Epidermal melanocyte (primary cell): Measurements from ENCODE around the gene R3HDM4.
"Not testable (repeated sequence)": the region's sequence is repeated elsewhere in the genome, so short reads cannot be mapped to it uniquely, and the experiment has no call there.

Experiments
- DNase-seq: peaks from one replicate; pipeline ENCODE4 v3.0.0; 2011; ENCODE audit warnings: low spot score; ENCODE audit not compliant: insufficient read length

R3HDM4 gene

GRCh38 chr19:861756-862580 lies 51.1 kb downstream of the R3HDM4 start:
- DNase-seq, result peak; percentile 47

- no peak for DNase-seq
Measured at GRCh38 chr19:861141-861755, 51.8 kb downstream of the R3HDM4 start.

GRCh38 chr19:858868-859843 lies 53.9 kb downstream of the R3HDM4 start, which contains the start of gene CFD:
Gene CFD (plus strand): TSS chr19:859664. CDS start chr19:859690, 26 bp downstream.
- DNase-seq, result no peak

- no peak for DNase-seq
Measured at GRCh38 chr19:858284-858683, 54.7 kb downstream of the R3HDM4 start.

- no peak for DNase-seq
Measured at GRCh38 chr19:855566-856120, 57.4 kb downstream of the R3HDM4 start.

- DNase-seq, result no peak
Measured at GRCh38 chr19:855142-855541, 57.9 kb downstream of the R3HDM4 start.

GRCh38 chr19:854549-854948 lies 58.5 kb downstream of the R3HDM4 start:
- DNase-seq, result no peak

GRCh38 chr19:853614-854220 lies 59.3 kb downstream of the R3HDM4 start:
- DNase-seq, result not testable (repeated sequence)

- no peak for DNase-seq
Measured at GRCh38 chr19:853014-853585, 59.9 kb downstream of the R3HDM4 start.

GRCh38 chr19:852136-853013 lies 60.6 kb downstream of the R3HDM4 start, which contains the start of gene ELANE:
Gene ELANE (plus strand): TSS chr19:852303. CDS start chr19:852329, 26 bp downstream.
- DNase-seq, result no peak

GRCh38 chr19:850979-851335 lies 62.1 kb downstream of the R3HDM4 start:
- no peak for DNase-seq

GRCh38 chr19:850221-850978 lies 62.6 kb downstream of the R3HDM4 start:
- peak; percentile 93 for DNase-seq

- DNase-seq, result not testable (repeated sequence)
Measured at GRCh38 chr19:849195-849594, 63.8 kb downstream of the R3HDM4 start.

GRCh38 chr19:848386-848921 lies 64.6 kb downstream of the R3HDM4 start:
- DNase-seq, result no peak
